RWPE2 (cell line): ENCODE data around the gene IL36G.
"Not testable (repeated sequence)": the region's sequence is repeated elsewhere in the genome, so short reads cannot be mapped to it uniquely, and the experiment has no call there.

Experiments
- ATAC-seq: fragments of 200-7000 bp; cut with Tn5 transposase; 3 replicates; pipeline ENCODE4 v1.9.1; 2021; ENCODE audit warnings: low read depth
- DNase-seq: peaks from one replicate; pipeline ENCODE4 v3.0.0-alpha.2; 2020; ENCODE audit warnings: low spot score
- H3K27ac ChIP-seq: fragments of 450-650 bp; 2 replicates; pipeline ENCODE4 v1.5.1; 2017; ENCODE audit warnings: mild to moderate bottlenecking; ENCODE audit not compliant: poor library complexity, severe bottlenecking
- H3K27me3 ChIP-seq: fragments of 250-450 bp; sonication (Bioruptor Pico); 2 replicates; pipeline ENCODE4 v1.5.1; 2021; ENCODE audit warnings: mild to moderate bottlenecking, moderate library complexity; ENCODE audit not compliant: insufficient read depth, poor library complexity, severe bottlenecking
- H3K36me3 ChIP-seq: fragments of 250-450 bp; sonication (Bioruptor Pico); 2 replicates; pipeline ENCODE4 v1.5.1; 2020; ENCODE audit warnings: low read depth, mild to moderate bottlenecking, moderate library complexity
- H3K4me1 ChIP-seq: fragments of 250-450 bp; sonication (Bioruptor Pico); 2 replicates; pipeline ENCODE4 v1.5.1; 2021; ENCODE audit warnings: mild to moderate bottlenecking, moderate library complexity; ENCODE audit not compliant: insufficient read depth, poor library complexity, severe bottlenecking
- H3K4me3 ChIP-seq: fragments of 250-450 bp; sonication (Bioruptor Pico); 2 replicates; pipeline ENCODE4 v1.5.1; 2021; ENCODE audit warnings: mild to moderate bottlenecking, moderate library complexity; ENCODE audit not compliant: severe bottlenecking
- H3K9me3 ChIP-seq: fragments of 250-450 bp; sonication (Bioruptor Pico); 2 replicates; pipeline ENCODE4 v1.5.1; 2021; ENCODE audit warnings: mild to moderate bottlenecking, moderate library complexity; ENCODE audit not compliant: severe bottlenecking
- TF ChIP-seq, protein P1 (sequence below): fragments of 450-650 bp; IDR thresholded peaks from one replicate; pipeline ENCODE4 v1.5.1; 2017; ENCODE audit warnings: mild to moderate bottlenecking, moderate library complexity; ENCODE audit not compliant: poor library complexity, severe bottlenecking

Gene IL36G

DNA sequence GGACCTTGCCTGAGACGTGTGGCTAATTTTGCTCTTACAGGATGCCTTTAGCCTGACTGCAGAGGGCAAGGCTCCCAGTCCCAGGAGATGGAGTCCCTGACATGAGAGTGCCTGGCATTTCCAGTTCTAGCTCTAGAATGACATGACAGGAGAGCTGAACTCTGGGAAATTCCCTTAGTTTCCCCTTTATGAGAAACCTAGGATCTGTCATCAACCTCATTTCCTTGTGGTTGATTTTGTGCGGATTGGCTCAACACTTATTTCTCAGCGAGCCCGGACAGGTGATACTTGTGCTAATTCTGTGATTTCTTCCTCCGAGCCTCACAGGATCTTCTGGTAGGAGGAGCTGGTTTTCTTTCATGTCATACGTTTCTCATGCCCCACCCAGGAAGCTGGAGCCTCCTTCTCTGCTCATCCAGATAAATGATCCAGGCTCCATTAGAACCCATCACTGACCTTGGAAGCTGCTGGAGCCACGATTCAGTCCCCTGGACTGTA is at the start of gene IL36G:
Gene IL36G (plus strand): TSS at position 448 of the 498 bp plus-strand sequence. CDS start 633 bp downstream, outside the sequence.
- H3K27me3 ChIP-seq, result no peaks in the 10 kb centered on the region
- TF ChIP-seq, protein P1, sequence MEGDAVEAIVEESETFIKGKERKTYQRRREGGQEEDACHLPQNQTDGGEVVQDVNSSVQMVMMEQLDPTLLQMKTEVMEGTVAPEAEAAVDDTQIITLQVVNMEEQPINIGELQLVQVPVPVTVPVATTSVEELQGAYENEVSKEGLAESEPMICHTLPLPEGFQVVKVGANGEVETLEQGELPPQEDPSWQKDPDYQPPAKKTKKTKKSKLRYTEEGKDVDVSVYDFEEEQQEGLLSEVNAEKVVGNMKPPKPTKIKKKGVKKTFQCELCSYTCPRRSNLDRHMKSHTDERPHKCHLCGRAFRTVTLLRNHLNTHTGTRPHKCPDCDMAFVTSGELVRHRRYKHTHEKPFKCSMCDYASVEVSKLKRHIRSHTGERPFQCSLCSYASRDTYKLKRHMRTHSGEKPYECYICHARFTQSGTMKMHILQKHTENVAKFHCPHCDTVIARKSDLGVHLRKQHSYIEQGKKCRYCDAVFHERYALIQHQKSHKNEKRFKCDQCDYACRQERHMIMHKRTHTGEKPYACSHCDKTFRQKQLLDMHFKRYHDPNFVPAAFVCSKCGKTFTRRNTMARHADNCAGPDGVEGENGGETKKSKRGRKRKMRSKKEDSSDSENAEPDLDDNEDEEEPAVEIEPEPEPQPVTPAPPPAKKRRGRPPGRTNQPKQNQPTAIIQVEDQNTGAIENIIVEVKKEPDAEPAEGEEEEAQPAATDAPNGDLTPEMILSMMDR, result no peak
- H3K27ac ChIP-seq, result no peak within 1 kb of the TSS
- no peak within 1 kb of the TSS for H3K4me3 ChIP-seq
- H3K4me1 ChIP-seq, result peaks cover 2% of the 10 kb centered on the region
- H3K36me3 ChIP-seq, result no peaks in the 10 kb centered on the region
- H3K9me3 ChIP-seq, result no peaks in the 10 kb centered on the region
- ATAC-seq (no peak), DNase-seq (no peak)

DNA sequence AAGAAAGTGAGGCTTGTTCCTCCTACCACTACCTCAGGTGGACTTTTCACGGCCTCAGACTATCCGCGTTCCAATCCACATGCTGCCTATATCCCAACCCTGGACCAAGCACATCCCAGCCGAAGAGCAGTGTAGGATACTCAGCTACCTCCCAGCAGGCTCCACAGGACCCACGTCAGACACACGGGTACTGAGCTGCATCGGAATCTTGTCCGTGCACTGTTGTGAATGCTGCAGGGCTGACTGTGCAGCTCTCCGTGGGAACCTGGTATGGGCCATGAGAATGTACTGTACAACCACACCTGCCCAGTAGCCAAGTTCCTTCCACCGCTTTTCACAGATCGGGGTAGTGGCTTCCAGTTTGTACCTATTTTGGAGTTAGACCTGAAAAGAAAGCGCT is 44.5 kb upstream of the IL36G start:
- TF ChIP-seq, protein P1, result no peak
- DNase-seq, result no peak
- Histone ChIP-seq H3K4me3 (no peak overlapping the region), H3K27me3 (no peaks in the 10 kb centered on the region), H3K4me1 (no peaks in the 10 kb centered on the region), H3K27ac (no peak overlapping the region), H3K9me3 (no peaks in the 10 kb centered on the region), H3K36me3 (no peaks in the 10 kb centered on the region)
- ATAC-seq, result no peak

DNA sequence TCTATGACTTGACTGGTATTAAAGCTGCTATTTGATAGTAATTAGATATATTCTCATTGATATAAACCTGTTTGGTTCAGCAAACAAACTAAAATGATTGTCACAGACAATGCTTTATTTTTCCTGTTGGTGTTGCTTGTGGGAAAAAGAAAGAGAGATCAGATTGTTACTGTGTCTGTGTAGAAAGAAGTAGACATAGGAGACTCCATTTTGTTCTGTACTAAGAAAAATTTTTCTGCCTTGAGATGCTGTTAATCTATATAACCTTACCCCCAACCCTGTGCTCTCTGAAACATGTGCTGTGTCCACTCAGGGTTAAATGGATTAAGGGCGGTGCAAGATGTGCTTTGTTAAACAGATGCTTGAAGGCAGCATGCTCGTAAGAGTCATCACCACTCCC is 43.7 kb upstream of the IL36G start:
- not testable (repeated sequence) for H3K4me3 ChIP-seq, H3K9me3 ChIP-seq

DNA sequence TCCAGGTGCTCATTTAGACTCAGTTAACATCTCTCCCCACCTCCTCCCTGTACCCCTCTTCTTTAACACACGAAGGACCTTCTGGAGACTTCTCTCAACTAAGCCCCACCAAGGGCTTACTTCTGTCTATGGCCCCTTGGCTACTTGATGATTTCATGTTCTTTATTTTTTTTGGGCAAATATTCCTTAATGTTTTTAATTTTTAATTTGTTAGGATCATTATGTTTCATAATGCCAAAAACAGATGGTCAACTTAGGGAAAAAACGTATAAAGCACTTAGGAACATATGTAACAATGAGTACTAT is 40.9 kb upstream of the IL36G start:
- no peak for ATAC-seq
- Histone ChIP-seq H3K36me3 (no peaks in the 10 kb centered on the region), H3K9me3 (no peaks in the 10 kb centered on the region), H3K27me3 (no peaks in the 10 kb centered on the region), H3K4me1 (no peaks in the 10 kb centered on the region), H3K27ac (no peak overlapping the region), H3K4me3 (no peak overlapping the region)
- TF ChIP-seq, protein P1, result no peak
- no peak for DNase-seq

More for the DNA sequence above, 43.7 kb upstream of the IL36G start:
- not testable (repeated sequence) for H3K36me3 ChIP-seq, ATAC-seq, DNase-seq, H3K27ac ChIP-seq, H3K4me1 ChIP-seq, H3K27me3 ChIP-seq

DNA sequence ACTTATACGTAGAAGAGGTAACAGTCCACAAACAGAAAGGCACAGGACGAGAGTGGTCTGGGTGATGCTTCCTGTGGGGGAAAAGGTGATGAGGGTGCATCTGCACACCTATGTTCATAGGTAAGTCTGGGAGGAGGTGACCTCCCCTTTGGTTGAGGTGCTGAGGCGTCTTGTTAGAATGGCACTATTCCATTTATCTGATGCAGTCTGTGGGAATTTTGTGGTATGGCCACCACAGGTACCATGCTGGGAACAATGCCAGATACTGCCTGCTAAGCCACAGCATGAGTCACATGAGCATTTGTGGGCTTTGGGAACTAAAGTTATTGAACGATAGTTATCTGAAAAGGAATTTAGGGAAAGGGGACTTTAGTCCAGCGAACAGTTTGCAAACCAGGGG is 38.9 kb upstream of the IL36G start:
- Histone ChIP-seq H3K27ac (no peak overlapping the region), H3K4me3 (no peak overlapping the region), H3K4me1 (peaks cover 2% of the 10 kb centered on the region), H3K36me3 (no peaks in the 10 kb centered on the region), H3K27me3 (no peaks in the 10 kb centered on the region), H3K9me3 (no peaks in the 10 kb centered on the region)
- no peak for ATAC-seq
- no peak for DNase-seq
- TF ChIP-seq, protein P1, result no peak
